Myocyte (in vitro differentiated cells): ENCODE measurements around the gene TRIM41. TPM values are rescaled to one million over a fixed set of nuclear protein-coding genes. Genes with fewer than 3 reads are reported as not detected.
"Not testable (repeated sequence)": the region's sequence is repeated elsewhere in the genome, so short reads cannot be mapped to it uniquely, and the experiment has no call there.

ENCODE experiments used
- DNase-seq: peaks from one replicate; pipeline ENCODE4 v3.0.0-alpha.2; 2012; ENCODE audit warnings: low read depth
- total RNA-seq: library from RNA; depleted of rRNA; stranded (reverse); fragments of >200 nt; gene quantifications from 2 replicates; pipeline ENCODE4 v1.2.3, GENCODE V29; 2014

The TRIM41 gene
- total RNA-seq, 1 donor from 2014 or later = 13.8 TPM

DNA sequence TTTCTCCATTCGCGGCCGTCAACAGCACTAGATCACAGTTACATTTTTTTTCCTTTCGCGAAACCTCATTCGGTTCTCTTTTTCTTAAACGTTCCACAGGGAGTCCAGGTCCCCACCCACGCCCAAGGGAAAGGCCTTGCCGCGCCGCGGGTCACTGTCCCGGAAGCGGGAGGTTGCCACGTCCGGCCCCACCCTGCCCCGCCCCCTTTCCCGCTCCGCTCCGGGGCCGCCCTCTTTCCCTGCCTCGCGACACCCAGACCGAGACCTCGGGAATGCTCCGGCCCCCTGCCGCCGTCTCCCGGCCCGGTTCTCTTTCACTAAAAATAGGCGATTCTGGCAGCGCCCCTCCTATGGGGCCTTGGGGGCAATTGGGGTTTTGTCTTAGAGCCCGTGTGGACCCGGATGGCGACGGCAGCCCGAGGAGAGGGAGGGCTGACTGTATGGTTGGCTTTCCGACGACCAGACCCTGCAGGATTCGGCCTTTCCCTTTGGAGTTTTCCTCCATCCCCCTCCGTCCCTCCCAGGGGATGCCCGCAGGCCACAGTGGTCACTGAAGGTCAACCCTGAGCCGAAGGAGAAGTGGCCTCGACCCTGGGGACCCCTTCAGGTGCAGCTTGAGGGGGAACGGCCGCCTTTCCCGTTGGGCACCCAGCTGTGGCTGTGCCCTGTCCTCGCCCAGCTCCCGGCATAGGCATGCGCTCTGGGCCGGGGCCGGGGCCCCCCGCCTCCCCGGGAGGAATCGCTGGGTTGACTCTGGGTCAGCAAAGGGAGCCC, 23.4 kb downstream of the TRIM41 start:
- peak; percentile 88 for DNase-seq

GRCh38 chr5:181248277-181248676, 25.2 kb downstream of the TRIM41 start:
- no peak for DNase-seq

DNA sequence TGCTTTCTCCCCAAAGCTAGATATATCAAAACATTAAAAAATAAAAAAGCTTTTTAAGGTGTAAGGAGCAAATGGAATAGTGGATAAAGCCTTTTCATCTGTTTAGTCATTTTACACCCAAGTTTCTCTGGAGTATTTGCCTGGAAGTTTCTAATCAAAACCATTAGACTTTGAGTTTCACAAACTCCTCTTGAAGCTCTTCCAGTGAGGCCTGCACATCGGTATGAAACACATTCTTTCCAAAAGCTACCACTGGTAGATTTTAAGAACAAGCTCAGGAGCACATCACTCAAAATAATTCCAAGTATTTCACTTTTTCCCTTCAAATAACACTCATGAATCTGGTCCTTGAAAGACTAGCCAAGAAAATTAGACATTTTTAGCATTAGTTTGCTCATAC, 32.2 kb downstream of the TRIM41 start:
- no peak for DNase-seq

GRCh38 chr5:181255836-181256578, 32.9 kb downstream of the TRIM41 start:
- DNase-seq = no peak

- DNase-seq = no peak
Observed at GRCh38 chr5:181258576-181258975, 35.5 kb downstream of the TRIM41 start.

GRCh38 chr5:181259283-181259682, 36.2 kb downstream of the TRIM41 start:
- DNase-seq = no peak

DNA sequence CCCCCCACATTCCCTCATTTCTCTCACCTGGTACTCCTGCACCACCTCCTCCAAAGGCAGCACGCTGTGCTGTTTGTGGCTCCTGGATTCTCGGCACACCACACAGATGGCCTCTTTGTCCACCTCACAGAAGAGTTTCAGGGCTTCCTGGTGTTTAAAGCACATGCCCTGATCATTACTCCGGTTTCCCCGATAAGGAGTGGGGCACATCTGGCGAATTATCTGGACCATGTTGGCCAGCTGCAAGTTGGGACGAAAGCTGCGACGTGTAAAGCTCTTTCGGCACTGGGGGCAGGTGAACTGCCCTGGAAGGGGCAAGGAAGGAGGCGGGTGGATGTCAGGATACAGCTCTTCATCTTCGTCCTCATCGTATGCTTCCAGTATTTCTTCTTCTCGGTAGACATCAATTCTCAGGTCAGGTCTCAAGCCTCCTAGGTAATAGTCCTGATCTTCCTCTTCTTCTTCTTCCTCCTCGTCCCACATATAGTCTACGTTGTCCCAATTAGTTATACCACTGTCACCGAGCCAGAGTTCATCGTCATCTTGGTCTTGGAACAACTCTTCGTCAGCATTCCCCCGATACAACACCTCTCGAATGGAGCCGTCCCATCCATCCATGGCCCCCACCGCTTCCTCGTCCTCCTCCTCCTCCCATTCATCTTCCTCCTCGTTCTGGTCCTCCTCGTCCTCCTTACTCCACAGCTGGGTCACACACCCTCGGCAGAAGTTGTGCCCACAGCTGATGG, 37.1 kb downstream of the TRIM41 start:
- DNase-seq = no peak

- peak; percentile 95 for DNase-seq
Observed at GRCh38 chr5:181260720-181261319, 37.7 kb downstream of the TRIM41 start, which contains the start of gene TRIM52. TRIM52 (minus strand) TSS chr5:181261143; CDS start chr5:181260813, 330 bp downstream.

DNA sequence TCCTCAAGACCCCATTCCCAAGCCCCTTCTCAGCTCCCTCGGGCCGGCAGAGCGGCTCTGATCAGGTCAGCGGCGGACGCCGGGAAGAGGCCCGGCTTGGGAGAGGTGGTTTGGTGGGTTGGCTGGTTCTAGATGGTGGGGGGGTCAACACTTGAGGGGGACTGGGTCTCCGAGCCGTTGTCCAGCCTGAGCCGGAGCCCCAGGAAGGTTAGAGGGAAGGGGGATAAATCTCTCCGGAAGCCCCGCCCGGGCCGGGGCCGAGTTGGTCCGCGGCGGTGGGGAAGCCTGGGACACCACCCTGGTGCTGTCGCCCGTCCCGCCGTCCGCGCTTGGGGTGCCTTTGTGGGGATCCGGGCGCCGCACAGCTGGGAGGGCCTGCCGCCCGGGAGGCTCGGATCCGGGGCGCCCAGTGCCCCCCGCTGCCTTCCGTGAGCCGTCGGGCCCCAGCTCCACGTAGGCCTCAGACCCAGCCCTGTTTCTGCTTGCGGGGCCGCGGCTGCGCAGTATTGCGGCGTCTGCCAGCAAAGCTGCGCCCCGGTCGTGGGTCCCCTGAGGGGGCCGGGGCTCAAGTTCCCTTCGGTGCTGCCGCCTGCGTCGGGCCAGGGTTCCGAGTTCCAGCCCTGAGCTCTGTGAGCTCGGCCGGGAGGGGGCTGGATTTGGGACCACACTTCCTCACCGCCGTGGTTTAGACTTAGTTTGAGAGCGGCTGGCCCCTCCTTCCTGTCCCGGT, 38.4 kb downstream of the TRIM41 start:
- DNase-seq = peak; percentile 79

DNA sequence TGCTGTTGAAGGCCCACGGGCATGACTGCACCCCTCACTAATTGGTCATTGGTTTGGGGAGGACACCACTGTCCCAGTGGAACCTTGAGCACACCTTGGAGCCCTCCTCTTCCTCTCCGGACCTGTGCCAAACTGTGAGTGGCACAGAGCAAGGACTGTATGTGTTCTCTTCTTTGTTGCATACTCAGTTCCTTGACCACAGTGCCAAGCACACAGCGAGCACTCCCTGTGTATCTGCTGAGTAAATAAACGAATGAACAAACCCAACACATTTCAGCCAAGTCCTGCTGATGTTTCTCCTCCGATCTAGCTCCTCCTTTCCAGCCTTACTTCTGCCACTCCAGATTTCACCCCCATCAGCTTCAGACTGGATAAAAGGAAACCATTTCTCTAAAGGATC, 40.6 kb downstream of the TRIM41 start:
- no peak for DNase-seq

GRCh38 chr5:181265092-181265671, 42.1 kb downstream of the TRIM41 start:
- DNase-seq = no peak

GRCh38 chr5:181267291-181267904, 44.3 kb downstream of the TRIM41 start:
- DNase-seq = not testable (repeated sequence)

DNA sequence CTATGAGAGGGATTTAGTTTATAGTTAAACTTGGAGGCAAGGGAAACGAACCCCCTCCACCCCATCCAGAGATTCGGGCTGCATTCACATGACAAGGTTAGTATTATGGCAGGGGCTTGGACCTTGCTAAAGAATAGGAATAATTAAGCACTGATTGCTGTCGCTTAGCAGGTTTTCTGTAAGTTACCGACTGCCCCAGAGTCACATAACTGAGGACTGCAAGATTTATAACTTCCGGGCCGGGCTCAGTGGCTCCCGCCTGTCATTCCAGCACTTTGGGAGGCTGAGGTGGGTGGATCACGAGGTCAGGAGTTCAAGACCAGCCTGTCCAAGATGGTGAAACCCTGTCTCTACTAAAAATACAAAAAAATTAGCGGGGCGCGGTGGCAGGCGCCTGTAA, 44.8 kb downstream of the TRIM41 start:
- not testable (repeated sequence) for DNase-seq

DNA sequence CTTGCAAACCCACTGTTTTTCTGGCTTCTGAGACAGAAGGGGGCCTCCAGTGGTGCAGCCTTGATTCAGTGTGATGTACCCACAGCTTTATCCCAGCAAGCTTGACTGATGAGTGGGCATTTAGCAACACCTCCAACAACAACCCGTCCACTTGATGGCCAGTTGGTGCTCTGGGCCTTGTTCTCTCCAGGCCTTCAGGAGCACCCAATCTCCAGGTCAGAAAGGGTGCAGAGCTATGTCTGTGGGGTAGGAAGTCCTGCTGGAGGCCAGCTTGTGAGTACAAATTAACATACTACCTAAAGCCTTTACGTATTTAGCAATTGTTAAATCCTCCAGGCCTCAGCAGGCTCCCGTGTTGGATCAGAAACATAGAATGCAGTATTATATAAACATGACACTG, 48.0 kb downstream of the TRIM41 start:
- DNase-seq = no peak

GRCh38 chr5:181273433-181273744, 50.3 kb downstream of the TRIM41 start:
- not testable (repeated sequence) for DNase-seq

DNA sequence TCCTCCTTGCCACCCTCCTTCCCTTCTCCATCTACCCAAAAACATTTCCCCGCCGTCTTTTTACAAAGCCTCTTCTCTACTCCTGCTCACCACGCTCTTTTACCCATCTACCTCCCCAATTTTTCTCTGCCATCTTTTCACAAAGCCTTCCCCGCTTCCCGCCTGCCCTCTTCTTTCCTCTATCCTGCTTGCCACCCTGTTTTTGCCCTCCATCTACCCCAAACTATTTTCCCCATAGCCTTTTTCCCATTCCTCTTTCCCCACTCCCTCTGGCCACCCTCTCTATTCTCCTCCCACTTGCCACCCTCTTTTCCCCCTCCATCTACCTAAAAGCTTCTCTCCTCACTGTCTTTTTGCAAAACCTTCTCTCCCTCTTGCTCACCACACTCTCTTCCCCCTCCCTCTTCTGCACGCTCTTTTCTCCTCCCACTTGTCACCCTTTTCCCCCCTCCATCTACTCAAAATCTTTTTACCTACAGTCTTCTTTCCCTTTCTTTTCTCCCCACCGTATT, 57.2 kb downstream of the TRIM41 start:
- DNase-seq = no peak

GRCh38 chr5:181281077-181281983, 58.2 kb downstream of the TRIM41 start:
- no peak for DNase-seq

DNA sequence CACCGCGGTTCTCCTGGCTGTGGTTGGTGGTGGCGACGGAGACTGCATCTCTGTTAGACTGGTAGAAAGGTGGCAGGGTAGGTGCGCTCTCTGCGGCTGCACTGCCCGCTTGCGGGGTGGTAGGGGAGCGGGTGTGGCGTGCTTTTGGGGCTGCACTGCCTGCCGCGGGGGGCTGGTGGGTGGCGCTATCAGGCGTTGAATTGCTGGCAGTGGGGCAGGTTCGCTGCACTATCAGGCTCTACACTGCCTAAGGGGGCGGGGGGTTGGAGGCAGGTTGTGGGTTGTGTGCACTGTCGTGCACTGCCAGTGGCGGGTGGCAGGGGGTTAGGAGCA, 58.9 kb downstream of the TRIM41 start:
- no peak for DNase-seq

DNA sequence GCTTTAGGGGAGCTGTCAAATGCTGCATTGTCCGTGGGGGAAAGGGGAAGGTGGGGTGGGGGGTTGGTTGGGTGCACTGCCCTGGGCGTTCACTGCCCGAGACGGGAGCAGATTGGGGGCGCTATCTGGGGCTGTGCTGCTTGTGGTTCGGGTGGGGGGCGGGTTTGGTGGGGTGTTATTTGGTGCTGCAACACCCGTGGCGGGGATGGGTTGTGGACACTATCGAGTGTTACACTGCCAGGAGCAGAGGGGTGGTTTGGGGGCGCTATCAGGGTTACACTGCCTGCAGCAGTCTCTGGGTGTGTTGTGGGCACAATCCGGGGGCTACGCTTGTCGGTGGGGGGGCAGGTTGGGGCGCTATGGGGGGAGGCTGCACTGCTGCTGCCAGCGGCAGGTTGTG, 59.3 kb downstream of the TRIM41 start:
- DNase-seq = not testable (repeated sequence)
